ENCODE data around the gene HSD17B12.

The HSD17B12 gene

GRCh38 chr11:43812471-43812870 is 131.9 kb downstream of the HSD17B12 start:
- no peak for DNase-seq

GRCh38 chr11:43818220-43818619 is 137.7 kb downstream of the HSD17B12 start:
- no peak for DNase-seq

- no peak for DNase-seq
Observed at GRCh38 chr11:43819926-43820325, 139.4 kb downstream of the HSD17B12 start.

GRCh38 chr11:43823316-43823715 is 142.8 kb downstream of the HSD17B12 start:
- no peak for DNase-seq

- no peak for DNase-seq
Observed at GRCh38 chr11:43823851-43824250, 143.3 kb downstream of the HSD17B12 start.

GRCh38 chr11:43825217-43825816 is 144.8 kb downstream of the HSD17B12 start:
- no peak for DNase-seq

- no peak for DNase-seq
Observed at GRCh38 chr11:43830928-43831440, 150.4 kb downstream of the HSD17B12 start.

- no peak for DNase-seq
Observed at GRCh38 chr11:43832536-43832935, 152.0 kb downstream of the HSD17B12 start.

- DNase-seq, result no peak
Observed at GRCh38 chr11:43833657-43834073, 153.1 kb downstream of the HSD17B12 start.

GRCh38 chr11:43834286-43834685 is 153.7 kb downstream of the HSD17B12 start:
- no peak for DNase-seq

- no peak for DNase-seq
Observed at GRCh38 chr11:43835104-43835503, 154.6 kb downstream of the HSD17B12 start.

- no peak for DNase-seq
Observed at GRCh38 chr11:43837879-43838278, 157.3 kb downstream of the HSD17B12 start.

- DNase-seq, result no peak
Observed at GRCh38 chr11:43842021-43842420, 161.5 kb downstream of the HSD17B12 start.

- DNase-seq, result no peak
Observed at GRCh38 chr11:43845816-43846215, 165.3 kb downstream of the HSD17B12 start.

GRCh38 chr11:43852057-43852636 is 171.6 kb downstream of the HSD17B12 start:
- DNase-seq, result peak; percentile 4

GRCh38 chr11:43853781-43854180 is 173.2 kb downstream of the HSD17B12 start:
- no peak for DNase-seq

GRCh38 chr11:43856993-43857392 is 176.5 kb downstream of the HSD17B12 start:
- no peak for DNase-seq

- DNase-seq, result no peak
Observed at GRCh38 chr11:43861141-43861540, 180.6 kb downstream of the HSD17B12 start.

GRCh38 chr11:43866520-43866919 is 186.0 kb downstream of the HSD17B12 start:
- DNase-seq, result no peak

- no peak for DNase-seq
Observed at GRCh38 chr11:43866969-43867368, 186.4 kb downstream of the HSD17B12 start.

- peak; percentile 72 for DNase-seq
Observed at GRCh38 chr11:43868852-43869567, 188.5 kb downstream of the HSD17B12 start.

GRCh38 chr11:43871051-43871450 is 190.5 kb downstream of the HSD17B12 start:
- DNase-seq, result no peak

- no peak for DNase-seq
Observed at GRCh38 chr11:43872995-43873394, 192.5 kb downstream of the HSD17B12 start.

GRCh38 chr11:43874078-43874477 is 193.5 kb downstream of the HSD17B12 start:
- no peak for DNase-seq
